GM04503 (cell line): ENCODE results near the gene CLIC3.

ENCODE experiments used
- DNase-seq: peaks from one replicate; pipeline ENCODE4 v3.0.0-alpha.2; 2012; ENCODE audit warnings: low read depth

Gene CLIC3

GRCh38 chr9:136951541-136952320 is 44.6 kb downstream of the CLIC3 start, which contains the start of gene LCN12:
TSS of gene LCN12 (plus strand) at chr9:136952273. CDS start at chr9:136952328, 55 bp downstream.
- no peak for DNase-seq

GRCh38 chr9:136950656-136951276 is 45.6 kb downstream of the CLIC3 start:
- no peak for DNase-seq

GRCh38 chr9:136949817-136950655 is 46.3 kb downstream of the CLIC3 start:
- no peak for DNase-seq

GRCh38 chr9:136949239-136949816 is 47.0 kb downstream of the CLIC3 start:
- DNase-seq = no peak

GRCh38 chr9:136947955-136948510 is 48.3 kb downstream of the CLIC3 start:
- no peak for DNase-seq

GRCh38 chr9:136947028-136947891 is 49.1 kb downstream of the CLIC3 start:
- no peak for DNase-seq

GRCh38 chr9:136946228-136947027 is 49.9 kb downstream of the CLIC3 start:
- no peak for DNase-seq

- no peak for DNase-seq
Observed at GRCh38 chr9:136945333-136946227, 50.8 kb downstream of the CLIC3 start.
